Skin of body (tissue), 2 donors: Measurements from ENCODE around the gene CFAP20DC. TPM values are rescaled to one million over a fixed set of nuclear protein-coding genes. Genes with fewer than 3 reads are reported as not detected.
"Not testable (repeated sequence)": the region's sequence is repeated elsewhere in the genome, so short reads cannot be mapped to it uniquely, and the experiment has no call there.

Experiments
- DNase-seq: peaks from one replicate; lab custom pipeline; 2025; lab: John Stamatoyannopoulos, UW
- total RNA-seq: library from RNA; depleted of rRNA; stranded (reverse); fragments of >200 nt; gene quantifications from one replicate; pipeline ENCODE4 v1.2.3, GENCODE V29; 2014

The CFAP20DC gene
- total RNA-seq, 1 donor from 2014 or later, result 1.3 TPM

DNA sequence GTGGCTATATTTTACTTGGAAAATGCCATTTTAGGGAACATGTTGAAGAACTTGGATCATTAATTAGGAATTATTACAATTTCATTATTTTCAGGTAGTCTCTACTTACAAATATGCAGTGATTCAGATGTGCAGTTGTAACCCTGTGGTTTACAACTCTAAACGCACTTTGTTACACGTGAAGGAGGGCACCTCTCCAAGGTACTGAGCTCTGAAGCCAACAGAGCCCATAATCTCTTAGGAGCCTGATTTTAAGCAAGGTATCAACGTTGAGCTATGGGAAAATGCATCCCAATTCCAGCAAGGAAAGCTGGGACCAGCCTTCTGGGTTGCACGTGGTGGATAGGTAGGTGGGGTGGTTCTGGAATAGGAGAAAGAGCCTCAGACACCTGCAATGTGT, 301.8 kb downstream of the CFAP20DC start:
- no peak for DNase-seq

DNA sequence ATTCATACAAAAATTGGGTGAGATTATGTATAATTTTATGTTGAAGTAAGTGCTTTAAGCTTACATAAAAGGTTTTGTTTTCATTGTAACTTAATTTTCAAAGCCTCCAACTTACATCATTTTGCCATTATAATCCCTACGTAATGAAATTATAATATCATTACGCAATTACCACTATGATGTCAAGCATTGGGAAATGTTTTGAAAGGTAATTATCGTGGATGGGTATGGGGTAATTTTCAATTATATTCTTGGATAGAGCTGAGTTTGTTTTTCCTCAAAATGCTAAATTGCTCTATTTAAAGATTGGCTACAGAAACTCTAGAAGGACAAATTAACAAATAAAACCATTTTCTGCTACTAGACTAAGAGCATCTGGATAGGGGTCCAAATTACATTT, 303.1 kb downstream of the CFAP20DC start:
- no peak for DNase-seq

DNA sequence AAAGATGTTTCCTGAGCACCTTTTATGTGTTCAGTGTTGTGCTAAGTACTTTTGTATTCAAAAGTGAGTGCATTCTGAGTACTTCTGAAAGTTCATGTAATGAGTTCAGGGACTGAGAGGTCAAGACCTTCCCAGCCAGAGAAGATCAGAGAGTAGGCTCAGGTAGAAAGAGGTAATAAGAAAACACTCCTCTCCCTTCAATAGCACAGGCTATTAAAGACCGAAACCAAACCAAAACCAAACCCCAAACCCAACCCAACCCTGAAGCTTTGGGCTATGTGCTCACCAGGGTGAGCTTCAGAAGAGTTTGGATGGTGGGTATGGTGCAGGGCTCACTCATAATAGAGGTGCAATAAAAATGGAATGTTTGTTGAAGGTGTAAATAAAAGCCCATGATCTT, 306.5 kb downstream of the CFAP20DC start:
- no peak for DNase-seq

DNA sequence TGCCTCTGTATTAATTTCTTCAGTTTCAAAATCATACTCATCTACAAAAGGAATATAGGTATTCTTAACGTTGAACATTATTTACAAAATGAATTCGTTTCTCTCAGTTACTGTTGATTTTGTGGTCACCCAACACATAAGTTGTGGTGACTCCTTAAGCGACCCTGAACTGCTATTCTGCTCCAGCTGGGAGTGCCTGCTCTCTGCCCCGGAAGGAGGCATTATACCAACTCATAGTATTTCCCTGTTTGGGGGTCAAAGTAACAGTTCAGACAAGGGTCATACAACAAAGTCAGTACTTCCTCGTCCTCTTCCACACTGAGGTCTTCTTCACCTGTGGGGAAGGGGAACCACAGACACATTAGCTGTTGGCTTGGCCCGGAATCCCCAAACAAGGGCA, 307.6 kb downstream of the CFAP20DC start:
- no peak for DNase-seq

DNA sequence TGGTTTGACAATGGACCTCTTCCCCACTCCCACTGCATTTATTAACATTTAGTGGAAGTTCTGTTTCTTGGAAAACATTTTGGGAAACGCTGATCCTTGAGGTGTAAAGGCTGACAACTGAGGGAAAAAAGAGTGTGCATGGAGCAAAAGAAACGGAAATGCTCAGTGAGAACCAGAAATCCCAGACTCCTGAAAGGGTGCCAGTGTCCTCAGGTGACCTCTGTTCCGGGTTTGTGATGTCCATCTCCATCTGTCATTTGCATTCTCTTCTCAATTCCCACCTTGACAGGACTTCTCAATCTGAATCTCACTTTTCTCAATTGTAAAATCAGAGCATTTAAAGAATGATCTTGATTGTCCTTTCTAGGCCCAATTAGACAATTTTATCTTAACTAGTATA, 312.2 kb downstream of the CFAP20DC start:
- DNase-seq, result no peak

DNA sequence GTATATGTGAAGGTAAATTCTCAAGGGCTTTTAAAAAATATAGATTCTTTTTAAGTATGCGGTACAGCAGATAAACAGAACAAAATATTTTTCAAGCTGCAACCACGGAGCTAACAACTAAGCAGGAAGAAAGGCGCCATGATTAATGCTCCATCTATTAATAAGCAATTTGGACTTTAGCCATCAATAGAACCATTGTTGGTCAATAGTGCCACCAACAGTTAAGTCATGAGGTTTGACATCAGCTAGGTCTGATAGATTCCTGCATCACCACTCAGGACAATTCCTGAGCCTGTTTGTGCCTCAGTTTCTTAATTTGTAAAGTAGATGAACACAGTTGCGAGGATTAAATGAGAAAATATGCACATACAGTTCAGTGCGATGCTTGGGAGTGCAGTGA, 318.2 kb downstream of the CFAP20DC start:
- DNase-seq, result no peak

DNA sequence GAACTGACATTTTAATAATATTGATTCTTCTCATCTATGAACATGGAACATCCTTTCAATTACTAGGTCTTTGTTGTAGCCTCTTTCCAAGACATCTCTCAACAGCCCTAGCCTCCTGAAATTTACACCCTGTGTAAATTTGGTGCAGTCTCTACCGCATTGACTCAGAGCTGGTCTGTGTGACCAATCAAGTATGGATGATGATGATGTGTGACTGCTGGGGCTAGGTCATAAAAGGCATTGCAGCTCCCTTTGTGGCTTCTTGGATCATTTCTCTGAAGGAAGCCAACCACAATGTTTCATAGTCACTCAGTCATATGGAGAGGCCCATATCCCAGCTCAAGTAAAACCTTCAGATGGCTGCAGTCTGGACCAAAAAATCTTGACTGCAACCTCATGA, 321.1 kb downstream of the CFAP20DC start:
- no peak for DNase-seq

DNA sequence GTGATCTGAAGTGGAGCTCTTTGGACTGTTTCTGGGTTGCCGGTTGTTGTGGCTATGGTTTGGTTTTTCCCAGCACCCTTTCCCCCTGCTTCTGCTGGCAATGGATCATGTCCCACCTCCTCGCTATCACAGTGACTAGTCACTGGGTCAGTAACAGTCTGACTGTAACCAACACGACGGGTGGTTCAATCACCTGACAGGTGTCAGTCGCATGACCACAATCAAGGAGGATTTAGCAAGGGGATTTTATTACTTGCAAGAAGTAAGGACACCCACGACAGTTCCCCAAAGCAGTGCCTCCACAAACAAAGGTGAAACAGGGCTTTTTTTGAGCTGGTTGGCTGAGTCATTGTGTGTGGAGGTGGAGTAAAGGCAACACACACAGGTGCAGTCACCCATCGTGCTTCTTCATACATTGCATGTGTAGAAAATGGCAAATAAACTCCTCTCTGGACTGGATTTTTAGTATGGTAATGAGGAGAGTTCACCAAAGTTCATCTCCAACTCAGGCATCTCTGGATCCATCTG, 324.4 kb downstream of the CFAP20DC start:
- DNase-seq, result no peak

DNA sequence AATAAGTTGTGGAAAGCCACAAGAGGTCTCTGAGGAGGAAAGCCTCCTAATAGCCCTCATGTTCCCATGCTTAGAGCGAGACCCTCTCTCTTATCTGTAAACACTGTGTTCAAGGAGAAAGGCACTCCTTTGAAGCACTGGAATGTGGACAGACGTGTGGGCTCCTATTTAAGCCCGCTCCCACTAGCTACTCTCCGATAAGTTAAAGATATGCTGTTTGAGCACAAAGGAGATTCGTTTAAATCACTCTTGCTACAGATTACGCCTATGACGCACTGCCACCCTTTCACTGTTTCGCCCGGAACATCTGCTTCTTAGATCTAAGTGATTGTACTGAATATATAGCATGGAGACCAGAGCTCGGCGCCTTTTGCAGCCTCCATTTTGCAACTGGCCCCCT, 325.5 kb downstream of the CFAP20DC start:
- DNase-seq, result no peak

DNA sequence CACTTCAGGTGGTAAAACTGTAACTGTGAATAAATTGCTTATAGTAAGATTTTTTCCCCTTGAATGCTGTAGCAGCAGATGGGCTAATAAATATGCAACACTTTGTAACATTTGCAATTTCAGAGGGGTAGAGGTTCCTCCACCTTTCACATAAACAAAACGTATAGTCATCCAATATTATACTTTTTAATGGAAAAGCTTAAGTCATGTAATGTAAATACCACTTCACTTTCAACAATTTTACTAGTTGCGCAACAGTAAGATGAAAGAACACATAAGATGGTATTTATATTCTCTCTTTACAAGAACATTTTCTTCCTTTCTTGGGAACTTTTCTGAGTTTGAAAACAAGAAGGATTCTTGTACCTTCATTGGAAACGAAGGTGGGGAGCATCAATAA, 326.7 kb downstream of the CFAP20DC start:
- DNase-seq, result no peak

DNA sequence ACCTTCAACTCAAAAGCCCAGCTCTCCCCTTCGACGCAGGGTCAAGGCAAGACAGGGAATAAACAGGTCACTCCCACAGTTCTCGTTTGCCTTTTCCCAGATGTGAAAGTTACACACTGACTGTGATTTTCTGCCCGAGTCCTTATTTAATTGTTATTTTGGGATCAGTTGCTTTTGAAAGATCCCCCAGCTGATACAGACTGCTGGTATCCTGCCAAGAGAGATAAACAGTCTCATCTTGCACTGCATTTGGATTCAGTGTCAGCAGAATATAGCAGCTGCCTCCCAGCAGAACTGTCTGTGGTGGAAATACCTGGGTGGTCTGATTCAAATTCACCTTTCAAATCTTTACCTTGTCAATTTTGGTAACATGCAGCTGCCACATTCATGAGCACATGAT, 327.3 kb downstream of the CFAP20DC start:
- peak; percentile 9 for DNase-seq

DNA sequence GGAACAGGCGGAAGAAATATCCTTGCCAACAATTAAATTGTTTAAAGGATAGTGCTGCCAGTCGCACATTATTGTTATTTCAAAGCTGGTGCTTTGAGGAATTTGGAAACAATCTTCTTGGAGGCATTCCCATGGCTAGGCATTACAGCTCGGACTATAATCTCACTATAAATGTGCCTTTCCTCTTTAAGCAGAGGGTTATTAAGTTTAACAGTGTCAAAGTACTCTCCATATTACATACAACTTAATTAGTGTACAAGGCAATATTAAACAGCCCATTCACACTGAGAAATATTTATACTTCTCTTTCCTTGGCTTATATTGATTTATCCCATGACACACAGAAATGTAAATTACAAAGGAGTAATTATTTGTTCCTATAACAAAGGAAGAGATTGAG, 329.3 kb downstream of the CFAP20DC start:
- DNase-seq, result no peak

DNA sequence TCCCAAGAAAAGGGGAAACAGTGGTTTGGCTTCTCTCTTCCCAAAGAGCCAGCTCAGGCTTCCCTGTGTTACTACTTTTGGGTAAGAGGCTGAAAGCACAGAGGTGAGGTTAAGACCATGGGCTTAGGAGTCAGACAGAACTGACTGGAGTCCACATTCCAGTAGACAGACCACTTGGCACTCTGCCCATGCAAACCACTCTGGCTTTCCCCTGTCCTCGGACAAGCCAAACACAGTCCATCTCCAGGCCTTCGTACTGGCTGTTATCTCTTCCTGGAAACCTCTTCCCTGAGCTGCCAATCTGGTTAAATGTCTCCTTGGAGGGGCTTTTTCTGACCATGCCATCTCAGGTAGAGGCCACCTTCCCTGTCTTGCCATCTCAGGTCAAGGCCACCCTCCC, 330.1 kb downstream of the CFAP20DC start:
- DNase-seq, result no peak

DNA sequence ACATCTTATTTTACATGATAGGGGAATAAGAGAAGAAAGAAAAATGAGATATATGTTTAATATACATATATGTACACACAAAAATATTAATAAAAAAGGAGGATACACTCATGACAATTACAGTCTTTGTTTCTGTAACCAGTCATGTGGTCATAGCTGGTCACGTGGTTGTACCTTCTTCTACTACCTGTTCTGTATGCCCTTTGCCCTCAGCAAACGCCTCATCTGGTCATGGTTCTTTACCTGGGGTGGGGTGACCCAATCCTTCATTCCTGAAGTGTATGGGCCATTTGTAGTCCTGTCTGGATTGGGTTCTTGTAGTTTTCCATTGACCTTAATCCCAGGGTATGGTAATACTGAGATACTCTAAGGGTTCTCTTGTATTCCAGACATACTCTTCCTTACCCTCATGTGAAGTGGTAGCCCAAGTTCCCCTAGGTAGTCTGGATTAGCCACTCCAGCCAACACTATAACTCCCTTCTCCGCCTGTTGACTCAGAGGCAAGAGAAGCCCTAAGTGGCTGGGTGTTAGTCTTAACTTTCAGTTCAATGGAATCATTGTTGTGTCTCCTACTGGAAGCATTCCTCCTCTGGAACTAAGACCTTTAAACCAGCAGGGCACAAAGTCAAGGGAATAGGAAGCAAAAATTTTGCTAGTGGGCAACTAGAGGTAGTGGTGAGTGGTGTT, 336.0 kb downstream of the CFAP20DC start:
- DNase-seq, result no peak

DNA sequence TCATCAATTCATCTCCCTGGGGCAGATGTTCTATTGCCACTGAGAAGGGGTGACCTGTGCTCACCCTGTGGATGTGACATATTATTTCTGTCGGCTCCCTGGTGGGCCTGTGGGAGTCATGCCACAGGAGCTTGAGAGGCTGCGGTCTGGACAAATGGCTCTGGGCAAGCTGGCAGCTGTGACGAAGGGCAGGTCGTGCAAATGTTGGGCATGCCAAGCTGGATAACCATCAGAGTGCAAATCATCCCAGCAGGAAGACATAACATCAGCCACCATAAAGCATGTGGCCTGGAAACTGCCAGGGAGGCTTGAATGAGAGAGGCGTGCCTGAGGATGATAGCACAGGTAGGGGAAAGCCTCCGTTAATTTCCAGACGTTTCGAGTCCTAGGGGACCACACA, 338.0 kb downstream of the CFAP20DC start:
- DNase-seq, result no peak

DNA sequence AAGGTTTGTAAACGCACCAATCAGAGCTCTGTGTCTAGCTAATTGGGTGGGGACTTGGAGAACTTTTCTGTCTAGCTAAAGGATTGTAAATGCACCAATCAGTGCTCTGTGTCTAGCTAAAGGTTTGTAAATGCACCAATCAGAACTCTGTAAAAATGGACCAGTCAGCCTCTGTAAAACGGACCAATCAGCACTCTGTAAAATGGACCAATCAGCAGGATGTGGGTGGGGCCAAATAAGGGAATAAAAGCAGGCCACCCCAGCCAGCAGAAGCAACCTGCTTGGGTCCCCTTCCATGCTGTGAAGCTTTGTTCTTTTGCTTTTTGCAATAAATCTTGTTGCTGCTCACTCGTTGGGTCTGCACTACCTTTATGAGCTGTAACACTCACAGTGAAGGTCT, 340.8 kb downstream of the CFAP20DC start:
- not testable (repeated sequence) for DNase-seq

DNA sequence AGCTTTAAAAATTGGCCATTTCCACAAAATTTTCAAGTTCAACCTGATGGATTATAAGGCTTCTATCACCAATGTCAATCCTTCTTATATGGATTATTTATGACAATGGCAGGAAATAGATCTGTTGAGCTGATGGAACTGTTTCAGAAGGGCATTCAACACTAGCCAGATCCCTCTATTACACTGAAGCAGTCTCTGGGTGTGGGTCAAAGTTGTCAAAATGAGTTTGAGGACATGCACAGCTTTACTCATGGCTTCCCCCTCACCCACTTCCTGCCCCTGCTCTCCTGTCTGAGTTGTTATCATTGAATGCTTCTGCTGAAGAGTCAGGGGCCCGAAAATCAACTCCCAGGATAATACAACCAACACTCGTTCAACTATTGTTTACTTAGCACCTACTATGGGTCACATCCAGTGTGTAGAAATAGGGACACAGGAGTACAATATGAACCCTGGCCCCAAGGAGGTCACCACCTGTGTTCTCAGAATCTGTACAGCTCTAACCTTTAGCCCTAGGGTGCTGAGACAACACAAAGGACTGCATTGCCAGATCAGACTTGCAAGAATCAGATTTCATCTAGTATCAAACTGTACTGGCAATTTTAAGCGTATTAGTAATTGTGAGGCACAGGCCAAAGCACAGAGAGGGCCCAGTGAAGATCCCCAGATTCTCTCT, 341.6 kb downstream of the CFAP20DC start:
- no peak for DNase-seq

DNA sequence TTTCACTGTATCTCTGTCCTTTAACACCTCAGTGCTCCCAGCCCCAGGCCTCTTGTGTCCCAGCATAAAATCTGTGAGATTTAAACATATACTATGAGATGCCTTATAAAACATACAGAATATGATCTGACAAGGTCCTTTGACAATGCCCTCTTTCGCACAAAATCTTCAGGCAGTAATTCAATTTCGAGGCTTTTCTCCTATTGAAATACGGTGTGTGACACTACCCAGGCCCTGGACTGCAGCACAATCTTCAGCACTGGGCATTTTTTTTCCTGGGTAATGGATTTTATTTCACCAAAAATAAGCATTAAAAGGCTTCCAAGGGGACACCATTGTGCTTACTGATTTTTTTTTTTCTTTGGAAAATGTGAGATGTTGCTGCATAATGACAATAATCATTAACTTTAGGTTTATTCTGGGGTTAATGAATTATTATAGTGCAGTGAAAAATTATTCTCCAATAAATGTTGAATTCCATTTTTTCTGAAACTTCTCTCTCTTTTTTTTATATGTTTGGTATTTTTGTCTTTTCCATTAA, 342.4 kb downstream of the CFAP20DC start:
- DNase-seq, result no peak

DNA sequence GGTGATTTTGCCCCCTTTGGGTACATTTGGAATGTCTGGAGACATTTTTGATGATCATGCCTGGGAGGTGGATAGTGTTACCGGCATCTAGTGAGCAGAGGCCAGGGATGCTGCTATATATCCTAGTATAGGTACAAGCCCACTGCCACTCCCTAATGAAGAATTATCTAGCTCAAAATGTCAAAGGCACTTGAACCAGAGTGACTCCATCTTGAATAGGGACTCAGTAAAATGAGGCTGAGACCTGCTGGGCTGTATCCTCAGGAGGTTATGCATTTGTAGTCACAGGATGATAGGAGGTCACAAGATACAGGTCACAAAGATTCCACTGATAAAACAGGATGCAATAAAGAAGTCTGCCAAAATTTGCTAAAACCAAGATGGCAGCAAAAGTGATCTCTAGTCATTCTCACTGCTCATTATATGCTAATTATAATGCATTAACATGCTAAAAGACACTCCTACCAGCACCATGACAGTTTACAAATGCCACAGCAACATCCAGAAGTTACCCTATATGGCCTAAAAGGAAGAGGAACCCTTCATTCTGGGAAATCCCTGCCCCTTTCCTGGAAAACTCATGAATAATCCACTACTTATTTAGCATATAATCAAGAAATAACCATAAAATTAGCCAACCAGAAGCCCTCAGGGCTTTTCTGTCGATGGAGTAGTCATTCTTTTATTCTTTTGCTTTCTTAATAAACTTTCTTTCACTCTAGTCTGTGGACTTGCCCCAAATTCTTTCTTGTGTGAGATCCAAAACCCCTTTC, 343.2 kb downstream of the CFAP20DC start:
- no peak for DNase-seq

DNA sequence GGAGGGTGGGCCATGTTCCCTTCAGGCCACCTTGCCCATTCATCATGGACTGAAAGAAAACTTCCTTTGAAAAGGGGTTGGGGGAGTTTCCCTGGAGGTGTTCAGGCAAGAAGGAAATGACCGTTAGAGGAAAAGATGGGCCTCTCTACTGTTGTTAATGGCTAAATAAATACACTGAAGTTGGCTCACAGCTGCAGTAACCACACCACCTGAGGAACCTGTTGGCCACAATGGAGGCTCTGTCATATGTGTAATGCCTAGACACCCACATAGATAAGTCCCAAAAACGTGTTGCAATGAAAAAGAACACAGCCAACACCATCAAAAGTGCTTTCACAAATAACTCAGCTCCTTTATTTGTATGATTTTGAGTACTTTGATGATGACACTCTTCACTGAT, 345.1 kb downstream of the CFAP20DC start:
- DNase-seq, result no peak

DNA sequence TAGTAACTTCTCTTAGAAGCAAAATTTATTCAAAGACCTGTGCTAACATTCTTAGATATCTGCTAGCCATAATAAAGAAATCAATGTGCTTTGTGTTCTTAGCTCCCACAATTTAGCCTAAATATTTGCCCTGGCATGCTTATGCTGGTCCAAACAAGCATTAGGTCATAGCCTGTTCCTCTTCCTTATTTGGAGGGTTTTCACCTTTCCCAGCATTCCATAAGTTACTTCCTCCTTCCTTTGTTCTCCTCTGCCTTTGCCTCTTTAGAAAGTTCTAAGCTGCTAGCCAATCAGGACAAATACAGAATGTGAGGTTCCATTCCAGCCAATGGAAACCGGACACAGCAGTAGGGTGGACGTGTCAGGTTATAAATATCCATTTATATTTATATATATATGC, 345.5 kb downstream of the CFAP20DC start:
- DNase-seq, result not testable (repeated sequence)

DNA sequence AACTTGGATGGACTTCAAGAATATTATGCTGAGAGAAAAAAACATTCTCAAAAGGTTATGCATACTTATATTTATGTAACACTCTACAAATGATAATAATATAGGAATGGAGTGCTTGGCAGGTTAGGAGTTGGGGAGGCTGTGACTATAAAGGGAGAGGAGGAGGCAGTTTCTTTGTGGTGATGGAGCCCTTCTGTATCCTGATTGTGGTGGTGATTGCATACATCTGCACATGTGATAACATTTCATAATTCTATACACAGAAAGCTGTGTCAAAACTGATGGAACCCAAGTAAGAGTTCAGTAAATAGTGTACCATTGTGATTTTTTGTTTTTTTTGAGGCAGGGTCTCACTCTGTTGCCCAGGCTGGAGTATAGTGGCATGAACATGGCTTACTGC, 351.6 kb downstream of the CFAP20DC start:
- no peak for DNase-seq
